AG09309 (cell line): ENCODE results near the gene ATP9A.

ENCODE experiments used
- DNase-seq: peaks from one replicate; pipeline ENCODE4 v3.0.0-alpha.2; 2010; ENCODE audit warnings: low read depth
- H3K4me3 ChIP-seq: 2 replicates; pipeline ENCODE4 v1.5.1; 2011; ENCODE audit warnings: mild to moderate bottlenecking, low read depth, low read length, moderate library complexity; ENCODE audit not compliant: control insufficient read depth
- CTCF ChIP-seq: IDR thresholded peaks from 2 replicates; pipeline ENCODE4 v1.5.1; 2011; ENCODE audit warnings: mild to moderate bottlenecking, low read depth, low read length, inconsistent platforms; ENCODE audit not compliant: insufficient read depth, control insufficient read depth; ENCODE audit errors: missing control alignments

The ATP9A gene

GRCh38 chr20:51801122-51801822 lies 33.1 kb upstream of the ATP9A start:
- peak; percentile 13 for TF ChIP-seq CTCF
- no peak for DNase-seq
- H3K4me3 ChIP-seq: peak overlapping the region; percentile 63

- no peak for TF ChIP-seq CTCF
- no peak for DNase-seq
- peak overlapping the region; percentile 63 for H3K4me3 ChIP-seq
Measured at GRCh38 chr20:51800872-51801121, 32.6 kb upstream of the ATP9A start.

- H3K4me3 ChIP-seq: peak overlapping the region; percentile 63
- TF ChIP-seq CTCF: peak; percentile 96
- no peak for DNase-seq
Measured at GRCh38 chr20:51800060-51800871, 32.1 kb upstream of the ATP9A start.

GRCh38 chr20:51799401-51799860 lies 31.2 kb upstream of the ATP9A start:
- no peak overlapping the region for H3K4me3 ChIP-seq
- no peak for TF ChIP-seq CTCF
- no peak for DNase-seq

GRCh38 chr20:51797357-51798025 lies 29.3 kb upstream of the ATP9A start:
- no peak overlapping the region for H3K4me3 ChIP-seq
- TF ChIP-seq CTCF: no peak
- DNase-seq: no peak

- DNase-seq: no peak
- no peak overlapping the region for H3K4me3 ChIP-seq
- TF ChIP-seq CTCF: no peak
Measured at GRCh38 chr20:51796340-51796739, 28.1 kb upstream of the ATP9A start.
